RWPE1 (cell line): ENCODE results near the gene C1orf53.

ENCODE experiments used
- CTCF ChIA-PET: fragments of 350-600 bp; sonication (Branson Sonifier 250); formaldehyde crosslinking; extraction: SDS; loops from one replicate; lab custom pipeline; 2021; lab: Yijun Ruan, JAX
- POLR2A ChIA-PET: fragments of 400-600 bp; formaldehyde crosslinking; extraction: SDS; loops from one replicate; lab custom pipeline; 2020; ENCODE audit warnings: antibody characterized with exemption; ENCODE audit not compliant: low non-redundant PET; lab: Yijun Ruan, JAX
- DNase-seq: peaks from one replicate; pipeline ENCODE4 v3.0.0; 2012; ENCODE audit warnings: low spot score
- H3K27ac ChIP-seq: fragments of 450-650 bp; 2 replicates; pipeline ENCODE4 v1.5.1; 2017
- CTCF ChIP-seq: fragments of 450-650 bp; conservative IDR thresholded peaks from 2 replicates; pipeline ENCODE4 v1.5.1; 2017; ENCODE audit warnings: low read depth, mild to moderate bottlenecking

The C1orf53 gene

GRCh38 chr1:197911111-197911856, 8.9 kb downstream of the C1orf53 start:
- ChIA-PET CTCF (interaction anchor here (0.6 to 1.5 kb wide), 5 partner anchors 51 to 365 kb away, joined by 3 to 6 read pairs (median 4); no protein-coding TSS in a partner anchor), POLR2A (interaction anchor here (0.6 kb wide), 1 partner anchor 392 kb away, joined by 3 read pairs; no protein-coding TSS in a partner anchor)
- no peak for TF ChIP-seq CTCF
- H3K27ac ChIP-seq, result no peak overlapping the region
- DNase-seq, result no peak

- POLR2A ChIA-PET, result interaction anchor here (0.6 kb wide), 1 partner anchor 393 kb away, joined by 3 read pairs; no protein-coding TSS in a partner anchor
- CTCF ChIA-PET, result interaction anchor here (0.7 to 1.0 kb wide), 2 partner anchors 12 to 967 kb away, joined by 3 to 4 read pairs; no protein-coding TSS in a partner anchor
- H3K27ac ChIP-seq, result no peak overlapping the region
- no peak for TF ChIP-seq CTCF
- DNase-seq, result peak; percentile 53
These were observed 9.6 kb downstream of the C1orf53 start for GRCh38 chr1:197911857-197912696.

- CTCF ChIA-PET, result interaction anchor here (0.7 to 1.0 kb wide), 3 partner anchors 11 to 966 kb away, joined by 3 to 4 read pairs (median 3); no protein-coding TSS in a partner anchor
- H3K27ac ChIP-seq, result no peak overlapping the region
- DNase-seq, result no peak
- POLR2A ChIA-PET, result no interaction called here
- no peak for TF ChIP-seq CTCF
These were observed 10.5 kb downstream of the C1orf53 start for GRCh38 chr1:197912739-197913494.

GRCh38 chr1:197913495-197914276, 11.3 kb downstream of the C1orf53 start:
- POLR2A ChIA-PET, result interaction anchor here (0.6 kb wide), 1 partner anchor 8 kb away, joined by 5 read pairs; no protein-coding TSS in a partner anchor
- TF ChIP-seq CTCF, result no peak
- H3K27ac ChIP-seq, result no peak overlapping the region
- no peak for DNase-seq
- CTCF ChIA-PET, result interaction anchor here (0.6 to 3.0 kb wide), 6 partner anchors 10 to 513 kb away, joined by 3 to 19 read pairs (median 4); partner anchors contain the start of gene C1orf53

GRCh38 chr1:197914510-197914909, 12.1 kb downstream of the C1orf53 start:
- ChIA-PET POLR2A (no interaction called here), CTCF (interaction anchor here (0.6 to 3.0 kb wide), 11 partner anchors 10 to 811 kb away, joined by 3 to 19 read pairs (median 5); partner anchors contain the start of gene C1orf53)
- H3K27ac ChIP-seq, result no peak overlapping the region
- no peak for DNase-seq
- TF ChIP-seq CTCF, result no peak
